Neural progenitor cell (in vitro differentiated cells): Measurements from ENCODE around the gene MYLK.

ENCODE experiments used
- CTCF ChIP-seq: fragments of 200-600 bp; sonication (generic); IDR thresholded peaks from 2 replicates; pipeline ENCODE4 v1.5.1; 2017; ENCODE audit warnings: antibody characterized with exemption, mild to moderate bottlenecking
- EZH2 ChIP-seq: fragments of 200-600 bp; sonication (generic); IDR thresholded peaks from 2 replicates; pipeline ENCODE4 v1.6.1; 2017; ENCODE audit warnings: antibody characterized with exemption, mild to moderate bottlenecking, moderate library complexity
- EZH2phosphoT487 ChIP-seq: fragments of 200-600 bp; sonication (generic); IDR thresholded peaks from 2 replicates; pipeline ENCODE4 v1.6.1; 2017; ENCODE audit warnings: antibody characterized with exemption

GRCh38 chr3:123805504-123805903 is 78.6 kb downstream of the MYLK start:
- TF ChIP-seq CTCF (no peak), EZH2 (no peak), EZH2phosphoT487 (no peak)
